OCI-LY7 (cell line): ENCODE measurements around the gene GRID1. TPM values are rescaled to one million over a fixed set of nuclear protein-coding genes. Genes with fewer than 3 reads are reported as not detected.

Experiments used
- BruUV-seq: library from RNA; stranded (reverse); fragments of 400-500 nt; replicated peaks from 2 replicates; lab custom pipeline; 2021; lab: Mats Ljungman, UMichigan
- CTCF ChIA-PET: fragments of 300-600 bp; sonication (Branson Sonifier 250); formaldehyde crosslinking; loops from one replicate; lab custom pipeline; 2022; ENCODE audit warnings: antibody characterized with exemption; ENCODE audit not compliant: unreplicated experiment; lab: Charles Lee
- POLR2A ChIA-PET: fragments of 300-600 bp; sonication (Branson Sonifier 250); formaldehyde crosslinking; loops from one replicate; lab custom pipeline; 2022; ENCODE audit warnings: antibody characterized with exemption; lab: Charles Lee
- DNase-seq: peaks from one replicate; pipeline ENCODE4 v3.0.0-alpha.2; 2015; ENCODE audit warnings: low spot score
- H2AFZ ChIP-seq: fragments of 200-600 bp; sonication (generic), shearing (Covaris generic); 2 replicates; pipeline ENCODE4 v1.6.1; 2014; ENCODE audit warnings: mild to moderate bottlenecking, antibody characterized with exemption, low read length, moderate library complexity
- H3K27ac ChIP-seq: fragments of 200-600 bp; sonication (generic); 2 replicates; pipeline ENCODE4 v1.5.1; 2014; ENCODE audit warnings: mixed run types, low read depth, mild to moderate bottlenecking, moderate library complexity, low read length, inconsistent platforms; ENCODE audit not compliant: poor library complexity, severe bottlenecking
- H3K36me3 ChIP-seq: fragments of 200-600 bp; sonication (generic); 2 replicates; pipeline ENCODE4 v1.6.1; 2014; ENCODE audit warnings: mild to moderate bottlenecking, antibody characterized with exemption, low read length, moderate library complexity, mixed read lengths; ENCODE audit not compliant: insufficient read depth
- H3K4me1 ChIP-seq: fragments of 200-600 bp; sonication (generic); 2 replicates; pipeline ENCODE4 v1.5.1; 2014; ENCODE audit warnings: mild to moderate bottlenecking, low read length; ENCODE audit not compliant: insufficient read depth, poor library complexity, severe bottlenecking
- H3K4me2 ChIP-seq: fragments of 200-600 bp; sonication (generic); 2 replicates; pipeline ENCODE4 v1.6.1; 2014; ENCODE audit warnings: mild to moderate bottlenecking, low read length
- H3K4me3 ChIP-seq: fragments of 200-600 bp; sonication (generic); 2 replicates; pipeline ENCODE4 v1.5.1; 2014; ENCODE audit warnings: mild to moderate bottlenecking, low read depth, low read length; ENCODE audit not compliant: poor library complexity, severe bottlenecking
- H3K79me2 ChIP-seq: fragments of 200-600 bp; sonication (generic); 2 replicates; pipeline ENCODE4 v1.6.1; 2016; ENCODE audit warnings: low read depth, mild to moderate bottlenecking, low read length, moderate library complexity, mixed read lengths; ENCODE audit not compliant: insufficient read depth
- H3K9me2 ChIP-seq: fragments of 200-600 bp; sonication (generic); 2 replicates; pipeline ENCODE4 v1.6.1; 2016; ENCODE audit warnings: mild to moderate bottlenecking, low read length, mixed read lengths; ENCODE audit not compliant: insufficient read depth
- H3K9me3 ChIP-seq: fragments of 200-600 bp; sonication (generic); 2 replicates; pipeline ENCODE4 v1.6.1; 2014; ENCODE audit warnings: mild to moderate bottlenecking, mixed run types, low read length, mixed read lengths
- H4K20me1 ChIP-seq: fragments of 200-600 bp; sonication (generic); 2 replicates; pipeline ENCODE4 v1.6.1; 2014; ENCODE audit warnings: mild to moderate bottlenecking, antibody characterized with exemption, low read length, moderate library complexity, mixed read lengths; ENCODE audit not compliant: insufficient read depth
- EZH2phosphoT487 ChIP-seq: fragments of 200-600 bp; sonication (generic); IDR thresholded peaks from 2 replicates; pipeline ENCODE4 v1.6.1; 2018; ENCODE audit warnings: low read depth, borderline replicate concordance, mild to moderate bottlenecking, mixed run types, antibody characterized with exemption, low read length, moderate library complexity, mixed read lengths
- intact Hi-C: fragments of 100-400 bp; cut with micrococcal nuclease; formaldehyde crosslinking; loops from one replicate; pipeline ENCODE4 v1.10.0; 2022; ENCODE audit not compliant: unreplicated experiment
- total RNA-seq, 2 experiments: library from RNA; depleted of rRNA in 1 of 2; stranded (reverse); fragments of >200 nt in 1 of 2; shearing (Covaris generic) in 1 of 2; gene quantifications; 2 replicates each; pipeline ENCODE4 v1.2.3, GENCODE V29; 2014 to 2022
- TF ChIP-seq, protein P1 (sequence below): fragments of 200-600 bp; sonication (generic); conservative IDR thresholded peaks from 2 replicates; pipeline ENCODE4 v1.5.1; 2014; ENCODE audit warnings: mild to moderate bottlenecking, antibody characterized with exemption, low read length, moderate library complexity, mixed read lengths

GRID1 gene
- total RNA-seq, 2 experiments from 2014 or later: 1.6 to 3.7 TPM

DNA sequence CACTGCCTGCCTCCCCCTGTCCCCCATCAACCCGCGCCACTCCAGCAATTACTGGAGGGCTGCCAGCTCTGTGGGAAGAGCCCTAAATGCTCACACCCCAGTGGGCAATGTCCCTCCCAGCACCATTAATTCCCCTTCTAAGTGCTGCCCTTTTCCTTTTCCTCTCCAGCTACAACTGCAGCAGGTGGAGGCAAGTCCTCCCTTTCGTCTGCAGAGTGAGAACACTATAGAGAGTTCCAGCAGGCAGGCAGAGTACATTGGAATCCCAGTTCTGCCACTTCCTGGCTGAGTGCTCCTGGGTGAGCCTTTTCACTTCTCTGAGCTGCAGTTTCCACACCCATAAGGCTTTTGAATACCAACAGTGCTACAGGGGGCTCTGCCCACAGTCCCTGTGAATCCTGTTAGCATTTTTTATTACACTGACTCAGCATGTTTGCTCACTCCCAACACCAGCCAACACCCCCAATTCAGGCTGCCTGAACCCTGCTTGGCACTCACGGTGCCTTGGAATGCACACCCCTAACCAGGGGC is 447.0 kb downstream of the GRID1 start:
- H3K4me1 ChIP-seq: no peaks in the 10 kb centered on the region
- no TSS peak for BruUV-seq
- no peak for DNase-seq
- ChIA-PET CTCF (no interaction called here), POLR2A (interaction anchor here (0.6 kb wide), 2 partner anchors 44 to 94 kb away, joined by 3 read pairs; no protein-coding TSS in a partner anchor)
- no peaks in the 10 kb centered on the region for H3K9me2 ChIP-seq
- TF ChIP-seq EZH2phosphoT487: no peak
- TF ChIP-seq, protein P1, sequence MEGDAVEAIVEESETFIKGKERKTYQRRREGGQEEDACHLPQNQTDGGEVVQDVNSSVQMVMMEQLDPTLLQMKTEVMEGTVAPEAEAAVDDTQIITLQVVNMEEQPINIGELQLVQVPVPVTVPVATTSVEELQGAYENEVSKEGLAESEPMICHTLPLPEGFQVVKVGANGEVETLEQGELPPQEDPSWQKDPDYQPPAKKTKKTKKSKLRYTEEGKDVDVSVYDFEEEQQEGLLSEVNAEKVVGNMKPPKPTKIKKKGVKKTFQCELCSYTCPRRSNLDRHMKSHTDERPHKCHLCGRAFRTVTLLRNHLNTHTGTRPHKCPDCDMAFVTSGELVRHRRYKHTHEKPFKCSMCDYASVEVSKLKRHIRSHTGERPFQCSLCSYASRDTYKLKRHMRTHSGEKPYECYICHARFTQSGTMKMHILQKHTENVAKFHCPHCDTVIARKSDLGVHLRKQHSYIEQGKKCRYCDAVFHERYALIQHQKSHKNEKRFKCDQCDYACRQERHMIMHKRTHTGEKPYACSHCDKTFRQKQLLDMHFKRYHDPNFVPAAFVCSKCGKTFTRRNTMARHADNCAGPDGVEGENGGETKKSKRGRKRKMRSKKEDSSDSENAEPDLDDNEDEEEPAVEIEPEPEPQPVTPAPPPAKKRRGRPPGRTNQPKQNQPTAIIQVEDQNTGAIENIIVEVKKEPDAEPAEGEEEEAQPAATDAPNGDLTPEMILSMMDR: no peak
- H3K9me3 ChIP-seq: no peaks in the 10 kb centered on the region
- no peaks in the 10 kb centered on the region for H3K36me3 ChIP-seq
- no peak overlapping the region for H2AFZ ChIP-seq
- H3K27ac ChIP-seq: no peak overlapping the region
- no peaks in the 10 kb centered on the region for H3K79me2 ChIP-seq
- H3K4me3 ChIP-seq: no peak overlapping the region
- H4K20me1 ChIP-seq: no peaks in the 10 kb centered on the region
- no peak overlapping the region for H3K4me2 ChIP-seq
- intact Hi-C loops: no loop called here

DNA sequence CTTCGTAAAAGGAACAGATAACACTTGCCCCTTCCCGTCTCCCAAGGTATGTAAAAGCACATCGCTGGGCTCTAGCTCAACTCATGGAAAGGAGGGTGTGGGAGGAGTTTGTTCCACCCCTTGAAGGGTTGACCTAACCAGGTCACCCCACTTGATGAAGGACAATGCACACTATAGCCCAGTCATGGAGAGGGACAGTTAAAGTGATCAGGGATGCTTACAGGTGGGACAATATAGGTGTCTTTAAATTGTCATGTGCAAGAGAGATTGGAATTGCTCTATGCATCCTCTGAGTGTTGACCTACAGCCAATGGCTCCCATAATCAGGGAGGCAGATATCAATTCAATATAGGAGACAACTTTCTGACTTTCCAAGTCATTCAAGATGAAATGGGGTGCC is 448.2 kb downstream of the GRID1 start:
- Histone ChIP-seq H3K9me2 (no peaks in the 10 kb centered on the region), H3K4me3 (no peak overlapping the region), H3K4me1 (no peaks in the 10 kb centered on the region), H3K36me3 (no peaks in the 10 kb centered on the region), H4K20me1 (no peaks in the 10 kb centered on the region), H3K4me2 (no peak overlapping the region), H3K79me2 (no peaks in the 10 kb centered on the region), H3K27ac (no peak overlapping the region), H3K9me3 (no peaks in the 10 kb centered on the region), H2AFZ (no peak overlapping the region)
- no peak for DNase-seq
- no peak for TF ChIP-seq EZH2phosphoT487
- TF ChIP-seq, protein P1: no peak
- ChIA-PET CTCF (no interaction called here), POLR2A (interaction anchor here (1.1 kb wide), 1 partner anchor 53 kb away, joined by 3 read pairs; no protein-coding TSS in a partner anchor)
- intact Hi-C loops: no loop called here
- BruUV-seq: no TSS peak

DNA sequence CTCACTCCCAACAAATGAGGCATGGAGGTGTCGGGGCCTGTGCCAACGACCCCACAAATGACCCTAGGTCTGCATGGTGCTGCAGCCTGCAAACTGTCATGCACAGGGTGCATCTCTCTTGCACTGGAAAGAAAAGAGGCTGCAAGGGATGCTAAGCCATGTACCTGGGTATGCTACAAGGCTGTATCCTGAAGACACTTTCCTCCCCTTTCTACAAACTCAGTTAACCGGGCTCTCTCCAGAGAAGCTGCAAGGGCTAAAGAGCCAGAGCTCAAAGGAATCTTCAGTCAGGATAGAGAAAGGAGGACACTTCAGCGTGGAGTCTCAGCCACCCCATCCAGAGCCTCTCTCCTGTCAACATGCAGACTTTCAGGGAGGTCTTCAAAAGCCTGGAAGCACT is 449.0 kb downstream of the GRID1 start:
- no peak overlapping the region for H2AFZ ChIP-seq
- no peaks in the 10 kb centered on the region for H3K36me3 ChIP-seq
- ChIA-PET POLR2A (interaction anchor here (1.1 kb wide), 1 partner anchor 53 kb away, joined by 3 read pairs; no protein-coding TSS in a partner anchor), CTCF (no interaction called here)
- H3K4me2 ChIP-seq: no peak overlapping the region
- H3K79me2 ChIP-seq: no peaks in the 10 kb centered on the region
- no peak overlapping the region for H3K4me3 ChIP-seq
- DNase-seq: no peak
- TF ChIP-seq EZH2phosphoT487: no peak
- TF ChIP-seq, protein P1: no peak
- BruUV-seq: no TSS peak
- H3K27ac ChIP-seq: no peak overlapping the region
- no peaks in the 10 kb centered on the region for H3K4me1 ChIP-seq
- no peaks in the 10 kb centered on the region for H4K20me1 ChIP-seq
- intact Hi-C loops: no loop called here
- no peaks in the 10 kb centered on the region for H3K9me2 ChIP-seq
- H3K9me3 ChIP-seq: no peaks in the 10 kb centered on the region
